Thyroid gland (tissue), 4 donors: ENCODE results near the gene DBET. TPM values are rescaled to one million over a fixed set of nuclear protein-coding genes. Genes with fewer than 3 reads are reported as not detected.
"Not testable (repeated sequence)": the region's sequence is repeated elsewhere in the genome, so short reads cannot be mapped to it uniquely, and the experiment has no call there.

Experiments used
- DNase-seq, 2 donors: peaks; one replicate each; pipeline ENCODE4 v3.0.0-alpha.2; 2019
- H3K27ac ChIP-seq, 3 donors: fragments of 200-600 bp; sonication (generic); 1 replicate in 2 of 3; 2 replicates in 1 of 3; pipeline ENCODE4 v1.5.1; 2016 to 2019; ENCODE audit warnings: mild to moderate bottlenecking in 1 of 3, moderate library complexity in 1 of 3
- H3K27me3 ChIP-seq: fragments of 200-600 bp; sonication (generic); one replicate; pipeline ENCODE4 v1.5.1; 2019
- H3K36me3 ChIP-seq, 2 donors: fragments of 200-600 bp; sonication (generic); one replicate each; pipeline ENCODE4 v1.5.1; 2016 to 2019
- H3K4me1 ChIP-seq, 2 donors: fragments of 200-600 bp; sonication (generic); one replicate each; pipeline ENCODE4 v1.5.1; 2017 to 2019
- H3K4me3 ChIP-seq, 3 donors: fragments of 200-600 bp; sonication (generic); replicated peaks in 1 of 3; 1 replicate in 2 of 3; 2 replicates in 1 of 3; pipeline ENCODE4 v1.5.1; 2016; ENCODE audit warnings: mild to moderate bottlenecking in 1 of 3
- H3K9me3 ChIP-seq: fragments of 200-600 bp; sonication (generic); one replicate; pipeline ENCODE4 v1.5.1; 2017
- WGBS, 2 donors: methylation state at CpG; one replicate each; pipeline ENCODE4 v1.1.5; 2017; 5-methylcytosine and 5-hydroxymethylcytosine counted together
- intact Hi-C: fragments of 100-400 bp; cut with DNase I; formaldehyde crosslinking; loops from one replicate; pipeline ENCODE4 v1.15.1; 2023
- total RNA-seq, 4 donors: library from RNA; depleted of rRNA; stranded (reverse); fragments of >200 nt; gene quantifications; one replicate each; pipeline ENCODE4 v1.2.3, GENCODE V29; 2016

DBET gene
- total RNA-seq, 4 donors from 2014 or later: not detected

DNA sequence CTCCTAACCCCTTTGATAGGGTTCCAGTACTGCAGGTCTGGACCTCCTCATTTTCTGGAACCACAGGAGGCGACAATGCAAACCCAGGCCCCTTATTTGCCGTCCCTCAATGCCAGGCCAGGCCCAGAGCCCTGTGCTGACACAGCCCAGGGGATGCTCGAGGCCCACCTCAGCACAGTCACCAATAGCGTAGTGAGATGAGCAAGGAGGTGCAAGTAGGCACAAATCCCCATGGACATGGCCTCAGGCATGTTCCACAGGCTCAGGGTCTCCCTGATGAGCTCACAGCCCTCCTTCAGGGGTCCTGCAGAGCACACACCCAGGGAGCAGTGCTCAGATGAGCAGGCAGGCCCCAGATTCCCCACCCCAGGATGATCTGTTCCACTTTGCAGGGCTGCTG is 5.3 kb upstream of the DBET start:
- intact Hi-C loops, H3K27me3 ChIP-seq, H3K27ac ChIP-seq, H3K9me3 ChIP-seq, H3K4me1 ChIP-seq, DNase-seq, H3K36me3 ChIP-seq, H3K4me3 ChIP-seq: not testable (repeated sequence)
- WGBS, 2 donors: no CpG with 5 or more reads among the region's 4 CpGs

DNA sequence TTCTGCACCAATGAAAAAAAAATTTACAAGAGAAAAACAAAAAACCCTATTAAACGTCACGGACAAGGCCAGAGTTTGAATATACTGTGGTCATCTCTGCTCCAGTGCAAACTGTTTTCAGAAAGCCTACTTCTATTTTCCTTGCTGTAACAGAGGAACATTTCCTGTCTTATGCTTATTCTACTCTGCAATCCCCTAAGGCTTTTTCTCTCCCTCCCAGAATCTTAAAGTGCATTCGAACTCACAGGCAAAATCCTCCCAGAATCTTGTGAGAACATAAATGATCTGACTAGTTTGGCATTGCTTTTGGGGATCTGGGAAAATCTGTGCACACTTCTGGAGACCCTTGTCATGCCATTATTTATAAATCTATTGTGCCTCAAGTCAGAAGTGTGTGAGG is 503 bp downstream of the DBET start:
- H3K4me1 ChIP-seq, intact Hi-C loops, H3K4me3 ChIP-seq, H3K27ac ChIP-seq, H3K27me3 ChIP-seq, H3K36me3 ChIP-seq, DNase-seq, H3K9me3 ChIP-seq: not testable (repeated sequence)
- WGBS, 2 donors: 11 to 20% methylated on average over 3 of the region's 3 CpGs

DNA sequence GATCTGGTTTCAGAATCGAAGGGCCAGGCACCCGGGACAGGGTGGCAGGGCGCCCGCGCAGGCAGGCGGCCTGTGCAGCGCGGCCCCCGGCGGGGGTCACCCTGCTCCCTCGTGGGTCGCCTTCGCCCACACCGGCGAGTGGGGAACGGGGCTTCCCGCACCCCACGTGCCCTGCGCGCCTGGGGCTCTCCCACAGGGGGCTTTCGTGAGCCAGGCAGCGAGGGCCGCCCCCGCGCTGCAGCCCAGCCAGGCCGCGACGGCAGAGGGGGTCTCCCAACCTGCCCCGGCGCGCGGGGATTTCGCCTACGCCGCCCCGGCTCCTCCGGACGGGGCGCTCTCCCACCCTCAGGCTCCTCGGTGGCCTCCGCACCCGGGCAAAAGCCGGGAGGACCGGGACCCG is 4.0 kb downstream of the DBET start:
- H3K9me3 ChIP-seq, intact Hi-C loops, H3K36me3 ChIP-seq, H3K4me1 ChIP-seq, H3K4me3 ChIP-seq, H3K27ac ChIP-seq, H3K27me3 ChIP-seq: not testable (repeated sequence)
- peak in 1 of 2 donors; percentile 22 for DNase-seq
- WGBS, 2 donors: 49 to 89% methylated on average over 36 to 45 of the region's 45 CpGs

DNA sequence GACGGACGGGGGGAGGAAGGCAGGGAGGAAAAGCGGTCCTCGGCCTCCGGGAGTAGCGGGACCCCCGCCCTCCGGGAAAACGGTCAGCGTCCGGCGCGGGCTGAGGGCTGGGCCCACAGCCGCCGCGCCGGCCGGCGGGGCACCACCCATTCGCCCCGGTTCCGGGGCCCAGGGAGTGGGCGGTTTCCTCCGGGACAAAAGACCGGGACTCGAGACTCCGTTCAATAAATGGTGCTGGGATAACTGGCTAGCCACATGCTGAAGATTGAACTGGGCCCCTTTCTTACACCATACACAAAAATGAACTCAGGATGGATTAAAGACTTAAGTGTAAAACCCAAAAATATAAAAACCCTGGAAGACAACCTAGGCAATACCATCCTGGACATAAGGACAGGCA is 28.8 kb downstream of the DBET start:
- H3K27me3 ChIP-seq, H3K36me3 ChIP-seq, intact Hi-C loops, H3K4me1 ChIP-seq, DNase-seq, H3K4me3 ChIP-seq, H3K27ac ChIP-seq, H3K9me3 ChIP-seq: not testable (repeated sequence)
- 8 to 57% methylated on average over 3 to 8 of the region's 27 CpGs for WGBS, 2 donors

DNA sequence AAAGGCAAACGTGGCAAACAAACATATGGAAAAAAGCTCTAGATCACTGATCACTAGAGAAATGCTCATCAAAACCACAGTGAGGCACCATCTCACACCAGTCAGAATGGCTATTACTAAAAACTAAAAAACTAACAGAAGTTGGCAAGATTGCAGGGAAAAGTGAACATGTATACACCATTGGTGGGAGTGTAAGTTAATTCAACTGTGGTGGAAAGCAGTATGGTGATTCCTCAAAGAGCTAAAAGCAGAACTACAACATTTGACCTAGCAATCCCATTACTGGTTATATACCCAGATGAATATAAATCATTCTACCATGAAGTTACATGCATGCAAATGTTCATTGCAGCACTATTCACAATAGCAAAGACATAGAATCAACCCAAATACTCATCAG is 29.7 kb downstream of the DBET start:
- H3K36me3 ChIP-seq, H3K4me3 ChIP-seq, H3K27ac ChIP-seq, H3K4me1 ChIP-seq, H3K9me3 ChIP-seq, H3K27me3 ChIP-seq, DNase-seq, intact Hi-C loops: not testable (repeated sequence)
- no CpG with 5 or more reads among the region's 1 CpG for WGBS, 2 donors

DNA sequence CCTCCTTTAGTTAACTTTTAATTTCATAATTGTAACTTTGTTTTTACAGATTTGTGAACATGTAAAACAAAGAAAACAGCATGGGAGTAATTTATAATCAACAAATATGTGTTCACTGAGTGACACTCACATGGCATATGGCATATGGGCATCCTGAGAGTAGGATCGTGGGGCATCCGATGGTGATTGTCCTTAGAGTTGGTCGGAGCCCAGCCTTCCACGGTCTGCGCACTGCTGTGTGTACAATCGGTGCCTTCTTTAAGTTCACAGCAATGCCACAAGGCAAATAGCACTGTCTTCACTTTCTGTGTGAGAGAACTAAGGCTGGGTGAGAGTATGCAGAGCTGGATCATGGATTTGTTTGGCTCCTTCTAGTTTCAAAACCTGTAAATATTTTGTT is 31.0 kb downstream of the DBET start:
- H3K4me3 ChIP-seq, intact Hi-C loops, H3K4me1 ChIP-seq, H3K9me3 ChIP-seq, H3K27ac ChIP-seq, DNase-seq, H3K27me3 ChIP-seq, H3K36me3 ChIP-seq: not testable (repeated sequence)
- WGBS, 2 donors: no CpG with 5 or more reads among the region's 6 CpGs

DNA sequence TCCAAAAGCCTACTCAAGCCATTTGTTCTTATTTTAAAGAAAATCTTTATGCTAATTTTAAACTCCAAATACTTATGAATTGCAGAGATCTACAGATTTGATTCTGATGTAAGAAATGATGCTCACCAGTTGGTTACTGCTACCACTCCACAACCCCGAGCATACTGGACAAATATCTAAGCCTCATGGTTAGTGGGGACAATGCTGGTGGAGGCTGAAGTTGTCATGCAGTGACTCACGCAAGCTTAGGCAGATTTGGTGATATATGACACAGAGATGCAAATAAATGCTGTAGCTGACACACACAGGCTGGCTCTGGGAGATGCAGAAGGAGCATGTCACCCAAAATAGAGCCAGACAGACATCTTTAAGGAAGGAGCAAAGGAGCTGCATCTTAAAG is 35.3 kb downstream of the DBET start:
- intact Hi-C loops, H3K4me1 ChIP-seq, H3K36me3 ChIP-seq, H3K27me3 ChIP-seq, H3K4me3 ChIP-seq, DNase-seq, H3K9me3 ChIP-seq, H3K27ac ChIP-seq: not testable (repeated sequence)
- 32 to 100% methylated on average over 1 to 2 of the region's 2 CpGs for WGBS, 2 donors

DNA sequence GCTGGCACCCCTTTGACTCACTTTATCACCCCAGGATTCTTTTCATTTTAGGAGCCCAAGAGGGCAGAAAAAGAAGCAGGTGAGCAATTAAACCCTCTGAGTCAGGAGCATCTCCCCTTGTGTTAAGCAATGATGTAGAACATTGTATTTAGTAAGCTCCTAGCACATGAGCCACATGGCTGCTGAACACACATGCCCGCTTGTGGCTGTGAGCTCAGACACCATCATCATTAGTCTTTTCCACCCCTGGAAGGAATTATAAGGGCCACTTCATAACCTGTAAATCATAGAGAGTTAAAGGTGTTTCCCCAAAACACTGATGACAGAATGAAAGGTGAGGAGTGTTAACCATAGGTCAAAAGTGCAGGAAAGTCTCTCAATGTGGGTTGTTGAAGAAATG is 37.2 kb downstream of the DBET start:
- H3K4me1 ChIP-seq, H3K4me3 ChIP-seq, DNase-seq, H3K36me3 ChIP-seq, H3K27ac ChIP-seq, H3K9me3 ChIP-seq, intact Hi-C loops, H3K27me3 ChIP-seq: not testable (repeated sequence)
- WGBS, 2 donors: no CpG with 5 or more reads among the region's 1 CpG

DNA sequence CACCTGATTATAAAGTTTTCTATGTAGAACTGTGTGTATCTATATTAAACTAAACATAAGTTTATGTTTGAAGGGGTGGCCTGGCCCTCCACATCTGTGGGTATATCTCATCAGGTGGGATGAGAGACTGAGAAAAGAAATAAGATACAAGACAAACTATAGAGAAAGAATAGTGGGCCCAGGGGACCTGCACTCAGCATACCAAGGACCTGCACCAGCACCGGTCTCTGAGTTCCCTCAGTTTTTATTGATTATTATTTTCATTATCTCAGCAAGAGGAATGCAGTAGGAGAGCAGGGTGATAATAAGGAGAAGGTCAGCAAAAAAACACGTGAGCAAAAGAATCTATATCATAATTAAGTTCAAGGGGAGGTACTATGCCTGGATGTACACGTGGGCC is 41.9 kb downstream of the DBET start:
- H3K27me3 ChIP-seq, H3K27ac ChIP-seq, H3K4me3 ChIP-seq, intact Hi-C loops, H3K4me1 ChIP-seq, DNase-seq, H3K36me3 ChIP-seq, H3K9me3 ChIP-seq: not testable (repeated sequence)
- 32 to 37% methylated on average over 3 of the region's 3 CpGs for WGBS, 2 donors

DNA sequence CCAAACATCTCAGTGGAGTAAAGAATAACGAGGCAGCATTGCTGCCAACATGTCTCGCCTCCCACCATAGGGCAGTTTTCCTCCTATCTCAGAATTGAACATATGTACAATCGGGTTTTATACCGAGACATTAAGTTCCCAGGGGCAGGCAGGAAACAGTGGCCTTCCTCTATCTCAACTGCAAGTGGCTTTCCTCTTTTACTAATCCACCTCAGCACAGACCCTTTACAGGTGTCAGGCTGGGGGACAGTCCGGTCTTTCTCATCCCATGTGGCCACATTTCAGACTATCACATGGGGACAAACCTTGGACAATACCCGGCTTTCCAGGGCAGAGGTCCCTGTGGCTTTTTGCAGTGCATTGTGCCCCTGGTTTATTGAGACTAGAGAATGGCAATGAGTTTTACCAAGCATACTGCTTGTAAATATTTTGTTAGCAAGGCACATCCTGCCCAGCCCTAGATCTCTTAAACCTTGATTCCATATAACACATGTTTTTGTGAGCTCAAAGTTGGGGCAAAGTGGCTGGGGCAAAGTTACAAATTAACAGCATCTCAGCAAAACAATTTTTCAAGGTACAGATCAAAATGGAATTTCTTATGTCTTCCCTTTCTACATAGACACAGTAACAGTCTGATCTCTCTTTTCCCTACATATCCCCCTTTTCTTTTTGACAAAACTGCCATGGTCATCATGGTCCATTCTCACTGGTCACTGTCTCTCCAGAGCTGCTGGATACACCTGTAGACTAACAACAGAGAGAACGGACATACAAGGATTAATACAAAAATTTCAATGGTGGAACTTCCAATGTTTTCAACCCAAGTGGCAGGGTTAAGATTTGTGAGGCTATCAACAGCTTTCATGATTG is 42.5 kb downstream of the DBET start:
- H3K36me3 ChIP-seq, H3K4me3 ChIP-seq, H3K27ac ChIP-seq, DNase-seq, H3K27me3 ChIP-seq, H3K4me1 ChIP-seq, intact Hi-C loops, H3K9me3 ChIP-seq: not testable (repeated sequence)
- 43 to 44% methylated on average over 7 of the region's 7 CpGs for WGBS, 2 donors

DNA sequence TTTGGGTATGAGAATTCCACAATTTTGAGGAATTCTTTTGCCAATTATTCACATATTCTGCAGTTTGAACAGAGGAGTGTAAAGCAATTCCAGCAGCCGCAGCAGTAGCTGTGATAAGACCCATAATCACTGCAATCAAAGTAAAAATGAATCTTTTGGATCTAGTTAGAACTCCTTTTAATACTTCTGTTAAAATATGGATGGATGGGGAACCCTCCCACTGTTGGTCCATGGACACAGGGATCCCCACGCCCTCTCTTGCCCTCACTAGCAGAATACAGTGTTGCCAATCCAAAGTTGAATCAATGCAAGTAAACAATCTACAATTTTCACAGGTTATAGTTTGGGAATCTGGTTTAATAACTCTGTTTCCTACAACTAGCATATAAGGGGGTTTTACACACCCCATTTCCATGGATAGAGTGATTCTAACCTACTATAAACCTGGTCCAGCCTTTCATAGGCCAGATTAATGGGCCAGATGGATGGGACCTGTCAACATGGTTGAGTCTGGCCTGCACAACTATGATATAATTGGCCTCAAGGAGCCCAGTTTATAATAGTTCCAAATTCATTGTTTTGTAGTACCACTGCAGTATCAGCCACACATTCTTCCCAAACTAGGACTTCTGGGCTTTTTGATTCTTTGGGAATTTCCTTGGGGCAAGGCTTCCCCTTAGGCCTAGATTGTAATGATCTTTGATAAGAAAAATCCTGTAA is 43.6 kb downstream of the DBET start:
- H3K27me3 ChIP-seq, H3K9me3 ChIP-seq, intact Hi-C loops, H3K27ac ChIP-seq, H3K4me1 ChIP-seq, DNase-seq, H3K4me3 ChIP-seq, H3K36me3 ChIP-seq: not testable (repeated sequence)
- WGBS, 2 donors: 35 to 52% methylated on average over 2 of the region's 2 CpGs

DNA sequence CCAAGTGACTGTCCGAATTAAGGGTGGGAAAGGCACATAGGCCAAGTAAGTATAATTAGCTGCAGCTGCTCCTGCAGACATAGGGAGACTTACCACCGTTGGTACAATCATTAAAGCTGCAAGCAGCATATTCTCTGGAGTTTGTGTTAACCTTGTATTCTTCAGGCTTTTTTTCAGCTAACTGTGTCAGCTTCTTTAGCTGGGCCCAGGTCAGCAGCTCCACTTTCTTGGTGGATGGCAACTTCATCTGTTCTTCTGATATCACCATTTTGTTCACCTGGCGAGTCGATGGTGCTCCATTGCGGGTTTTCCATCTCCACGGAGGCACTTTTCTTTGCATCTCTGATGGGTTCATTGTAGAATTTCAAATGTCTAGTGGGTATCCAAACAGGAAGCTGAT is 44.5 kb downstream of the DBET start:
- H3K4me1 ChIP-seq, DNase-seq, intact Hi-C loops, H3K4me3 ChIP-seq, H3K27me3 ChIP-seq, H3K27ac ChIP-seq, H3K9me3 ChIP-seq, H3K36me3 ChIP-seq: not testable (repeated sequence)
- WGBS, 2 donors: 57 to 63% methylated on average over 6 of the region's 6 CpGs

DNA sequence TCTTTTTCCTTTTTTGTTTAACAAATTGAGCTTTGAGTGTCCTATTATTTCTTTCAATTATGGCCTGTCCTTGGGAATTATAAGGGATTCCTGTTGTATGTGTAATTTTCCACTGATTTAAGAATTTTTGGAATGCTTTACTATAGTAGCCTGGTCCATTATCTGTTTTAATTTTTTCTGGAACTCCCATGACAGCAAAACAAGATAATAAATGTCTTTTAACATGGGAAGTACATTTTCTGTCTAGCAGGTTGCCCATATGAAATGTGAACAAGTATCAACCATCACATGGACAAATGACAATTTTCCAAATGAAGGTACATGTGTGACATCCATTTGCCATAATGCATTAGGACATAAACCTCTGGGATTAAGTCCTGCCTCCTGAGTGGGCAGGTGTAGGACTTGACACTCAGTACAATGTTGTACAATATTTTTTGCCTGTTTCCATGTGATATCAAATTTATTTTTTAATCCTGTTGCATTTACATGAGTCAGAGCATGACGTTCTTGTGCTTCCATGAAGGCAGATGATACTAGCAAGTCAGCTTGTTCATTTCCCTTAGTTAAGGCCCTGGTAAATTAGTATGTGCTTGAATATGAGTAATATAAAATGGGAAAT is 45.2 kb downstream of the DBET start:
- H3K4me3 ChIP-seq, H3K27ac ChIP-seq, H3K4me1 ChIP-seq, H3K27me3 ChIP-seq, intact Hi-C loops, H3K36me3 ChIP-seq, DNase-seq, H3K9me3 ChIP-seq: not testable (repeated sequence)
- 36 to 39% methylated on average over 1 of the region's 1 CpG for WGBS, 2 donors
